Ovary (tissue), 10 donors: ENCODE data around the gene PCDHGA8. TPM values are rescaled to one million over a fixed set of nuclear protein-coding genes. Genes with fewer than 3 reads are reported as not detected.

Experiments
- DNase-seq, 5 donors: peaks; one replicate each; pipeline ENCODE4 v3.0.0-alpha.2; 2019 to 2020
- H3K27ac ChIP-seq, 2 donors: fragments of 200-600 bp; one replicate each; pipeline versions ENCODE4 v1.5.1 to v1.8.0; 2019 to 2022
- H3K27me3 ChIP-seq: fragments of 200-600 bp; one replicate; pipeline ENCODE4 v1.8.0; 2022
- H3K36me3 ChIP-seq: fragments of 200-600 bp; sonication (generic); one replicate; pipeline ENCODE4 v1.5.1; 2019
- H3K4me1 ChIP-seq: one replicate; pipeline ENCODE4 v1.8.1; 2013; ENCODE audit warnings: mild to moderate bottlenecking, moderate library complexity; ENCODE audit not compliant: insufficient read depth
- H3K4me3 ChIP-seq: fragments of 200-600 bp; sonication (generic); one replicate; pipeline ENCODE4 v1.5.1; 2017
- H3K9me3 ChIP-seq, 2 donors: fragments of 200-600 bp in 1 of 2; sonication (generic) in 1 of 2; one replicate each; pipeline versions ENCODE4 v1.5.1 to v1.8.1; 2013 to 2019; ENCODE audit warnings: mild to moderate bottlenecking in 1 of 2, moderate library complexity in 1 of 2
- CTCF ChIP-seq, 3 donors: fragments of 450-650 bp in 2 of 3; fragments of 200-600 bp in 1 of 3; IDR thresholded peaks; one replicate each; pipeline versions ENCODE4 v1.5.1 to v1.8.0; 2016 to 2022; ENCODE audit warnings: antibody characterized with exemption in 3 of 3, mild to moderate bottlenecking in 1 of 3
- EP300 ChIP-seq: sonication (generic); formaldehyde crosslinking; IDR thresholded peaks from one replicate; pipeline ENCODE4 v1.6.1; 2017; ENCODE audit warnings: antibody characterized with exemption
- POLR2A ChIP-seq: fragments of 450-650 bp; IDR thresholded peaks from one replicate; pipeline ENCODE4 v1.6.1; 2017; ENCODE audit warnings: antibody characterized with exemption, mild to moderate bottlenecking, moderate library complexity
- WGBS, 3 donors: extraction: QIAGEN DNeasy Blood & Tissue Kit in 1 of 3; methylation state at CpG; one replicate each; pipeline versions ENCODE4 v1.1.5 to v1.1.7; 2013 to 2017; 5-methylcytosine and 5-hydroxymethylcytosine counted together
- intact Hi-C, 4 donors: fragments of 100-400 bp; cut with DNase I; formaldehyde crosslinking; loops; one replicate each; pipeline versions ENCODE4 v1.11.0 to v1.15.1; 2022 to 2023
- long read RNA-seq, 3 donors: library from polyadenylated mRNA in 2 of 3; unstranded in 2 of 3; transcript quantifications; one replicate each; pipeline ENCODE4 v2.0.0 and lab custom pipeline, GENCODE V29; 2021 to 2026
- polyA plus RNA-seq, 2 donors: library from polyadenylated mRNA; stranded (reverse); fragments of 200-250 nt in 1 of 2; fragments of 350-450 nt in 1 of 2; fragmentation: Illumina TruSeq in 1 of 2; extraction: RNeasy Lipid Tissue Mini Kit (QIAGEN cat#74804) in 1 of 2; gene quantifications; one replicate each; pipeline ENCODE4 v1.2.3, GENCODE V29; 2013 to 2014
- total RNA-seq, 7 donors: library from RNA; depleted of rRNA in 2 of 7; stranded (reverse); fragments of >200 nt in 2 of 7; fragmentation: NEBNext Ultra II Directional in 3 of 7; extraction: Animal tissue kit (Norgen Biotek cat#: 25700) in 3 of 7; gene quantifications; one replicate each; pipeline versions ENCODE4 v1.1.0 to v1.2.4, GENCODE V29; 2016 to 2023
- donor health status: DM: no; HTN: no; CAD: no; lungs with moderate emphysema.
- donor health status: DM: no; HTN: no; CAD: no.
- donor health status: Bipolar disorder and iron deficiency.
- donor health status: DM: yes; HTN: yes; CAD: no.
- donor health status: DM: no; HTN: no; CAD: no.
- donor health status: DM: yes; HTN: yes; CAD: no.

Gene PCDHGA8
- total RNA-seq (1 to 10 TPM; 2.9 to 7.6 (median 3.8) TPM), polyA plus RNA-seq (under 1 TPM; 0.37 to 0.41 TPM)
- long read RNA-seq, donor 1, full-length matches to known transcripts = 1 of 1 reads
- long read RNA-seq, donor 1, partial matches to known transcripts = 0 of 1 reads
- long read RNA-seq, donor 1, other reads (novel, unspliced or antisense) = 0 of 1 reads
- long read RNA-seq, donor 2, full-length matches to known transcripts = 1 of 1 reads
- long read RNA-seq, donor 2, partial matches to known transcripts = 0 of 1 reads
- long read RNA-seq, donor 2, other reads (novel, unspliced or antisense) = 0 of 1 reads
- long read RNA-seq, donor 3 = 0 reads

- peaks cover 9 to 50% of the 10 kb centered on the region in 2 donors for H3K9me3 ChIP-seq
- H3K4me1 ChIP-seq = no peaks in the 10 kb centered on the region
Measured at GRCh38 chr5:141392429-141393198, at the start of gene PCDHGA8. PCDHGA8 (plus strand) TSS chr5:141392633; CDS start chr5:141392814, 181 bp downstream.

GRCh38 chr5:141342773-141343172 lies 49.7 kb upstream of the PCDHGA8 start:
- H3K9me3 ChIP-seq = peaks cover 16 to 49% of the 10 kb centered on the region in 2 donors
- H3K36me3 ChIP-seq = no peaks in the 10 kb centered on the region
- WGBS, 3 donors = 19 to 26% (median 23%) methylated on average over 1 of the region's 1 CpG
- H3K27ac ChIP-seq = no peak overlapping the region
- H3K4me3 ChIP-seq = no peak overlapping the region
- H3K4me1 ChIP-seq = no peaks in the 10 kb centered on the region
- no peaks in the 10 kb centered on the region for H3K27me3 ChIP-seq
- intact Hi-C loops = no loop called here
- DNase-seq = no peak
- TF ChIP-seq EP300 = no peak
- TF ChIP-seq POLR2A = no peak

More at GRCh38 chr5:141392429-141393198, at the start of gene PCDHGA8:
- TF ChIP-seq CTCF (IDR thresholded peaks at IDR 0.05) (no peak), POLR2A (no peak), EP300 (no peak)
- Histone ChIP-seq H3K27me3 (no peaks in the 10 kb centered on the region), H3K27ac (no peak within 1 kb of the TSS), H3K4me3 (no peak within 1 kb of the TSS), H3K36me3 (no peaks in the 10 kb centered on the region)
- 24 to 34% (median 26%) methylated on average over 38 of the region's 38 CpGs for WGBS, 3 donors
- DNase-seq = no peak
- intact Hi-C loops = loop anchor here in 1 of 4 donors (10.0 kb wide), 1 partner anchor 162 kb away; no protein-coding TSS in a partner anchor

- Histone ChIP-seq H3K4me1 (no peaks in the 10 kb centered on the region), H3K27me3 (no peaks in the 10 kb centered on the region), H3K27ac (no peak within 1 kb of the TSS), H3K9me3 (peaks cover 16 to 49% of the 10 kb centered on the region in 2 donors), H3K4me3 (peak within 1 kb of the TSS; percentile 8), H3K36me3 (no peaks in the 10 kb centered on the region)
- no peak for DNase-seq
- TF ChIP-seq EP300 (no peak), CTCF (IDR thresholded peaks at IDR 0.05) (no peak)
- 23 to 26% (median 24%) methylated on average over 9 of the region's 9 CpGs for WGBS, 3 donors
- intact Hi-C loops = no loop called here
Measured at GRCh38 chr5:141343242-141343952, 49.0 kb upstream of the PCDHGA8 start, which contains the start of gene PCDHGA3. PCDHGA3 (plus strand) TSS chr5:141343829; CDS start chr5:141344034, 205 bp downstream.

GRCh38 chr5:141343953-141344463 lies 48.4 kb upstream of the PCDHGA8 start:
- 17 to 27% (median 22%) methylated on average over 31 of the region's 31 CpGs for WGBS, 3 donors
- intact Hi-C loops = no loop called here
- TF ChIP-seq POLR2A = no peak
- no peak for TF ChIP-seq EP300
- TF ChIP-seq CTCF (IDR thresholded peaks at IDR 0.05) = no peak
- Histone ChIP-seq H3K4me1 (no peaks in the 10 kb centered on the region), H3K27ac (no peak overlapping the region), H3K9me3 (peaks cover 14 to 45% of the 10 kb centered on the region in 2 donors), H3K4me3 (peak overlapping the region; percentile 8), H3K36me3 (no peaks in the 10 kb centered on the region), H3K27me3 (no peaks in the 10 kb centered on the region)
- DNase-seq = no peak
